Measurements from ENCODE around the gene COX8C. TPM values are rescaled to one million over a fixed set of nuclear protein-coding genes. Genes with fewer than 3 reads are reported as not detected.

The COX8C gene
- total RNA-seq, 4 donors from 2014 or later: not detected

DNA sequence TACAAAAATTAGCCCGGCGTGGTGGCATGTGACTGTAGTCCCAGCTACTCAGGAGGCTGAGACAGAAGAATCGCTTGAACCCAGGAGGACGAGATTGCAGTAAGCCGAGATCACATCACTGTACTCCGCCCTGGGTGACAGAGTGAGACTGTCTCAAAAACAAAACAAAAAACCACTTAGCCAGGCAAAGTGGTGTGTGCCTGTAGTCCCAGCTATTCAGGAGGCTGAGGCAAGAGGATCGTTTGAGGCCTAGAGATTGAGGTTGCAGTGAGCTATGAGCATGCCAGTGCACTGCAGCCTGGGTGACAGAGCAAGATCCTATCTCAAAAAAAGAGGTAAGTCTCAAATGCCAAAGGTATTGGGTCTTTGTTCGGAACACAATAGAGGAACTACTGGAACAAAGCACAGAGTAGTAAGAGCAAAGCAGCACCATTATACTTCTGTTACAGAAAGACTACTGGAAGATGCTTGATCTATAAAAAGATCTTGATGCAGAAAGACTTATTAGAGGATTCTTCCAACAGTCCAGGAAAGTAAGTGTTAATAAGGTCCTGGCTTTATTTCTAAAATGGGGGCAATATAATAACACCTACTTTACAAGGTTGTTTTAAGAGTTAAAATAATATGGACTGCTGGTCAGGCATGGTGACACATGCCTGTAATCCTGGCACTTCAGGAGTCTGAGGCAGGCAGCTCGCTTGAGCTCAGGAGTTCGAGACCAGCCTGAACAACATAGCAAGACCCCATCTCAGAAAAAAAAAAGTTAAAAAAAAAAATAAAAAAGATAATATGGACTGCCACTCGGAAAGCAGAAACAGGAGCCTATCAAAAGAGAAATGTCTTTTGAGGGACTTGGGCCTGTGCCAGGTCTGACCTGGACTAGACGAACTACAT, 44.0 kb upstream of the COX8C start:
- Histone ChIP-seq H3K27ac (no peak overlapping the region), H3K27me3 (no peaks in the 10 kb centered on the region), H3K4me1 (peaks cover 17% of the 10 kb centered on the region), H3K9me3 (no peaks in the 10 kb centered on the region), H3K36me3 (no peaks in the 10 kb centered on the region), H3K4me3 (no peak overlapping the region)
- DNase-seq (ENCODE audit: low spot score in 2 of 2): no peak
- TF ChIP-seq POLR2AphosphoS5 (IDR thresholded peaks at IDR 0.05): no peak
- 92% methylated on average over 12 of the region's 12 CpGs for WGBS

DNA sequence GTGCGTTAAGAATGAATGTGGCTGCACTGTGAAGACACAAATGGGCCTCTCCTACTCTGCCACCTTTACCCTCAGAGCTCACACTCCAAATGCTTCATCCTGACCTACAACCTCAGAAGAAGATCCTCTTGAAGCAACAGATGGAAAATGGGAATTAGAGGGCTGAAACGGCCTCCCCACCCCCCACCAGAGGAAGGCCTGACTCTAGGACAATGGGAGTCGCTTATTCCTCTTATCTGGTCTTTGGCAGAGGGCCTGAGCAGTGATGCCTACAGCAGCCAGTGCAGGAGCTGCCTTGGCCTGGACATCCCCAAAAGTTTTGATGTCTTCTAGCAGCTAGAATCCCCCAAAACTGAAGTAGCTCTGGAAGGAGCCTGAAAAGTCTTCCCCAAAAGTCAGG, 43.3 kb upstream of the COX8C start:
- Histone ChIP-seq H3K27me3 (no peaks in the 10 kb centered on the region), H3K36me3 (no peaks in the 10 kb centered on the region), H3K4me3 (no peak overlapping the region), H3K9me3 (no peaks in the 10 kb centered on the region), H3K4me1 (peaks cover 17% of the 10 kb centered on the region), H3K27ac (no peak overlapping the region)
- no peak for DNase-seq (ENCODE audit: low spot score in 2 of 2)
- TF ChIP-seq POLR2AphosphoS5 (IDR thresholded peaks at IDR 0.05) (no peak), POLR2A (IDR thresholded peaks at IDR 0.05) (no peak), EP300 (IDR thresholded peaks at IDR 0.05) (no peak)
- TF ChIP-seq, protein P1, sequence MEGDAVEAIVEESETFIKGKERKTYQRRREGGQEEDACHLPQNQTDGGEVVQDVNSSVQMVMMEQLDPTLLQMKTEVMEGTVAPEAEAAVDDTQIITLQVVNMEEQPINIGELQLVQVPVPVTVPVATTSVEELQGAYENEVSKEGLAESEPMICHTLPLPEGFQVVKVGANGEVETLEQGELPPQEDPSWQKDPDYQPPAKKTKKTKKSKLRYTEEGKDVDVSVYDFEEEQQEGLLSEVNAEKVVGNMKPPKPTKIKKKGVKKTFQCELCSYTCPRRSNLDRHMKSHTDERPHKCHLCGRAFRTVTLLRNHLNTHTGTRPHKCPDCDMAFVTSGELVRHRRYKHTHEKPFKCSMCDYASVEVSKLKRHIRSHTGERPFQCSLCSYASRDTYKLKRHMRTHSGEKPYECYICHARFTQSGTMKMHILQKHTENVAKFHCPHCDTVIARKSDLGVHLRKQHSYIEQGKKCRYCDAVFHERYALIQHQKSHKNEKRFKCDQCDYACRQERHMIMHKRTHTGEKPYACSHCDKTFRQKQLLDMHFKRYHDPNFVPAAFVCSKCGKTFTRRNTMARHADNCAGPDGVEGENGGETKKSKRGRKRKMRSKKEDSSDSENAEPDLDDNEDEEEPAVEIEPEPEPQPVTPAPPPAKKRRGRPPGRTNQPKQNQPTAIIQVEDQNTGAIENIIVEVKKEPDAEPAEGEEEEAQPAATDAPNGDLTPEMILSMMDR (IDR thresholded peaks at IDR 0.05): no peak
- WGBS: 75% methylated on average over 3 of the region's 3 CpGs

DNA sequence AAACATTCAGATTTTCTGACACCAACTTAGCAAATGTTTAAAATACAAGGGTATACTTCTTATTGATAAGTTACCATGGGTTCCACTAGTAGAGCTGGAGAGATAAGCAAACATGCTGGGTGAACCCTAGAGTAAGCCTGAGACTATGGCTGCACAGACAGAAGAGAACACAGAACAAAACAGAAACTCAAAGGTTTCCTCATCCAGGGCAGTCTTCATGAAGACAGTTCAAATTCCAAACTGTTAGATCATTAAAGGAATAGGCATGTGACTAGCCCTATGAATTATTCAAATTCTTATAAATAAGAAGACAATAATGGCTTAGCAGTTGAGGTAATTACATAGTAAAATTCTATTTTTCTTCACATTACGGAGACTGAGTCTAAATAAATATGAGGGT, 42.2 kb upstream of the COX8C start:
- no peak overlapping the region for H3K4me3 ChIP-seq
- peaks cover 17% of the 10 kb centered on the region for H3K4me1 ChIP-seq
- H3K27ac ChIP-seq: no peak overlapping the region
- no peaks in the 10 kb centered on the region for H3K36me3 ChIP-seq
- 97% methylated on average over 1 of the region's 1 CpG for WGBS
- DNase-seq (ENCODE audit: low spot score in 2 of 2): no peak
- H3K27me3 ChIP-seq: no peaks in the 10 kb centered on the region
- H3K9me3 ChIP-seq: no peaks in the 10 kb centered on the region
- TF ChIP-seq POLR2A (IDR thresholded peaks at IDR 0.05): no peak
- TF ChIP-seq EP300 (IDR thresholded peaks at IDR 0.05): no peak
- TF ChIP-seq POLR2AphosphoS5 (IDR thresholded peaks at IDR 0.05): no peak
- TF ChIP-seq, protein P1 (IDR thresholded peaks at IDR 0.05): no peak

DNA sequence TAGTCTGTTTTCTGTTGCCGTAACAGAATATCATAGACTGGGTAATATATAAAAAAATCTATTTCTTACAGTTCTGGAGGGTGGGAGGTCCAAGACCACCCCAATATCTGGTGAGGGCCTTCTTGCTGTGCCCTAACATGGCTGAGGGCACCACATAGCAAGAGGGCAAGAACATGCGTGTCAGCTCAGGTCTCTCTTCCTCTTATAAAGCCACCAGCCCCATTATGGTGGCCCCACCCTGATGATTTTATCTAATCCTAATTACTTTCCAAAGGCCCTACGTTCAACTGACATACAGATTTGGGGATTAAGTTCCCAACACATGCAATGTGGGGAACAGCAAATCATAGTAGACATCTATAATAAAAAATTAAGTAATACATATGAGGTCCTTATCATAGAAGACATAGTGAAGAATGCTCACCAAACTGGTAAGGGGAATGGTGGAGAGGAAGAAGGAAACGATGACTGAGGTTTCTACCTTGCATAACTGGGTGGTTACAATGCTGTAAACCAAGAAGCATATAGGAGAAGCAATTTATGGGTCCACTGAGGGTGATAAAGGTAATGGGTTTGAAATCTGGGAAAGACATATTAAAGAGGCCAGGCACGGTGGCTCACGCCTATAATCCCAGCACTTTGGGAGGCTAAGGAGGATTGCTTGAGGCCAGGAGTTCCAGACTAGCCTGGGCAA, 41.1 kb upstream of the COX8C start:
- WGBS: 78% methylated on average over 6 of the region's 6 CpGs
- no peak for TF ChIP-seq POLR2AphosphoS5 (IDR thresholded peaks at IDR 0.05)
- no peak for TF ChIP-seq POLR2A (IDR thresholded peaks at IDR 0.05)
- TF ChIP-seq, protein P1 (IDR thresholded peaks at IDR 0.05): no peak
- no peak for TF ChIP-seq EP300 (IDR thresholded peaks at IDR 0.05)
- H3K27ac ChIP-seq: no peak overlapping the region

DNA sequence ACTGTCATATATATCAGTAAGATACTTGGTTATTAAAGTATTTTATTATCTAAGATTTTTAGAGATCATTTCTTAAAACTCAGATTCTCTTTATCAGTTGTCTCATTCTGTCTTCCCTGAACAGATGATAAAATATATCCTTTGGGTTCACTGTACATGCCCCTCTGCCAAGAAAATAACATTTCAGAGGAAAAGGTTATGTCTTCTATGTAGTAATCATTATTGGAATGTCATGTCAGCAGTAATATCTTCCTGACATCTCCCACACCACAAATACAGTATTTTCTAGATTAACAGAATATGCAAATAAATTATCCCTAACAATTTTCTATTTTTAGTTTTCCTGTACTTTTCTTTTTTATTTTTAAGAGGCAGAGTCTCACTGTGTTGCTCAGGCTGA, 40.2 kb upstream of the COX8C start:
- TF ChIP-seq EP300 (IDR thresholded peaks at IDR 0.05) (no peak), POLR2AphosphoS5 (IDR thresholded peaks at IDR 0.05) (no peak), POLR2A (IDR thresholded peaks at IDR 0.05) (no peak)
- TF ChIP-seq, protein P1 (IDR thresholded peaks at IDR 0.05): no peak
- H3K27ac ChIP-seq: no peak overlapping the region
- DNase-seq (ENCODE audit: low spot score in 2 of 2): no peak
- H3K36me3 ChIP-seq: no peaks in the 10 kb centered on the region
- H3K27me3 ChIP-seq: no peaks in the 10 kb centered on the region
- H3K9me3 ChIP-seq: no peaks in the 10 kb centered on the region
- peaks cover 17% of the 10 kb centered on the region for H3K4me1 ChIP-seq
- H3K4me3 ChIP-seq: no peak overlapping the region

More for the DNA sequence above, 41.1 kb upstream of the COX8C start:
- Histone ChIP-seq H3K4me1 (peaks cover 17% of the 10 kb centered on the region), H3K9me3 (no peaks in the 10 kb centered on the region), H3K36me3 (no peaks in the 10 kb centered on the region), H3K27me3 (no peaks in the 10 kb centered on the region), H3K4me3 (no peak overlapping the region)
- DNase-seq (ENCODE audit: low spot score in 2 of 2): no peak

Measured in suprapubic skin (tissue), 4 donors.